ENCODE results near the gene CHST4.

- TF ChIP-seq CTCF (IDR thresholded peaks at IDR 0.05), result no peak
- TF ChIP-seq POLR2AphosphoS5 (IDR thresholded peaks at IDR 0.05; ENCODE audit: insufficient read depth in 1 of 2, low read depth in 1 of 2), result peak; percentile 90 to 94
These were observed 42.0 kb upstream of the CHST4 start for GRCh38 chr16:71484006-71484893.

All from vagina (tissue), 2 donors.